ENCODE results near the gene BAZ1B.
"Not testable (repeated sequence)": the region's sequence is repeated elsewhere in the genome, so short reads cannot be mapped to it uniquely, and the experiment has no call there.

The BAZ1B gene

GRCh38 chr7:73426016-73426415 lies 96.1 kb downstream of the BAZ1B start:
- no peak for DNase-seq

GRCh38 chr7:73425356-73425983 lies 96.6 kb downstream of the BAZ1B start:
- no peak for DNase-seq

GRCh38 chr7:73424489-73424885 lies 97.6 kb downstream of the BAZ1B start:
- DNase-seq: no peak

- DNase-seq: no peak
Measured at GRCh38 chr7:73423519-73424488, 98.3 kb downstream of the BAZ1B start.

GRCh38 chr7:73420610-73421009 lies 101.5 kb downstream of the BAZ1B start:
- DNase-seq: not testable (repeated sequence)

GRCh38 chr7:73420016-73420415 lies 102.1 kb downstream of the BAZ1B start:
- not testable (repeated sequence) for DNase-seq

GRCh38 chr7:73418113-73418703 lies 103.9 kb downstream of the BAZ1B start:
- DNase-seq: no peak

- DNase-seq: not testable (repeated sequence)
Measured at GRCh38 chr7:73410541-73411131, 111.5 kb downstream of the BAZ1B start.

- DNase-seq: not testable (repeated sequence)
Measured at GRCh38 chr7:73404860-73405259, 117.2 kb downstream of the BAZ1B start.

- not testable (repeated sequence) for DNase-seq
Measured at GRCh38 chr7:73399185-73400050, 122.7 kb downstream of the BAZ1B start.

GRCh38 chr7:73397521-73398281 lies 124.4 kb downstream of the BAZ1B start:
- DNase-seq: no peak

- no peak for DNase-seq
Measured at GRCh38 chr7:73395538-73396503, 126.3 kb downstream of the BAZ1B start.

GRCh38 chr7:73394422-73394821 lies 127.7 kb downstream of the BAZ1B start:
- no peak for DNase-seq

- DNase-seq: no peak
Measured at GRCh38 chr7:73391396-73391795, 130.7 kb downstream of the BAZ1B start.
